ENCODE measurements around the gene TNFSF18. TPM values are rescaled to one million over a fixed set of nuclear protein-coding genes. Genes with fewer than 3 reads are reported as not detected.

The TNFSF18 gene
- polyA plus RNA-seq, 2 of the 4 experiments (the other 2 are of a cell fraction), result not detected

GRCh38 chr1:172997941-172998361 is 52.8 kb downstream of the TNFSF18 start:
- CTCF ChIA-PET, result no interaction called here
- H3K4me3 ChIP-seq, result no peak overlapping the region
- H3K27ac ChIP-seq, result no peak overlapping the region
- no peaks in the 10 kb centered on the region for H3K4me1 ChIP-seq
- H3K9me3 ChIP-seq, result peaks cover 21% of the 10 kb centered on the region; the same call in 1 of the 3 replicates
- WGBS (ENCODE audit: missing lambda C conversion rate), result 21% methylated on average over 2 of the region's 2 CpGs
- ATAC-seq (no peak), DNase-seq (ENCODE audit: low read depth in 1 of 2, low spot score in 1 of 2) (no peak), FAIRE-seq (no peak)
- no peak overlapping the region for H3K4me2 ChIP-seq
- POLR2A ChIA-PET, result no interaction called here
- TF ChIP-seq HMGXB4 (CRISPR knock-in tag; IDR thresholded peaks at IDR 0.05; ENCODE audit: borderline replicate concordance) (no peak), REST (IDR thresholded peaks at IDR 0.05) (no peak), HOXA7 (CRISPR knock-in tag; IDR thresholded peaks at IDR 0.05) (no peak), NPAS2 (CRISPR knock-in tag; IDR thresholded peaks at IDR 0.05; ENCODE audit: borderline replicate concordance) (no peak), GATA3 (IDR thresholded peaks at IDR 0.05; ENCODE audit: borderline replicate concordance) (no peak), FOSL2 (IDR thresholded peaks at IDR 0.05) (no peak), FOSL2 (CRISPR knock-in tag; IDR thresholded peaks at IDR 0.05) (no peak)
- TF ChIP-seq, protein P1, sequence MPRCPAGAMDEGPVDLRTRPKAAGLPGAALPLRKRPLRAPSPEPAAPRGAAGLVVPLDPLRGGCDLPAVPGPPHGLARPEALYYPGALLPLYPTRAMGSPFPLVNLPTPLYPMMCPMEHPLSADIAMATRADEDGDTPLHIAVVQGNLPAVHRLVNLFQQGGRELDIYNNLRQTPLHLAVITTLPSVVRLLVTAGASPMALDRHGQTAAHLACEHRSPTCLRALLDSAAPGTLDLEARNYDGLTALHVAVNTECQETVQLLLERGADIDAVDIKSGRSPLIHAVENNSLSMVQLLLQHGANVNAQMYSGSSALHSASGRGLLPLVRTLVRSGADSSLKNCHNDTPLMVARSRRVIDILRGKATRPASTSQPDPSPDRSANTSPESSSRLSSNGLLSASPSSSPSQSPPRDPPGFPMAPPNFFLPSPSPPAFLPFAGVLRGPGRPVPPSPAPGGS (IDR thresholded peaks at IDR 0.05), result no peak

- FAIRE-seq (peak; percentile 39), DNase-seq (ENCODE audit: low read depth in 1 of 2, low spot score in 1 of 2) (no peak), ATAC-seq (no peak)
- no peak overlapping the region for H3K27ac ChIP-seq
- no peak overlapping the region for H3K4me3 ChIP-seq
- CTCF ChIA-PET, result no interaction called here
- TF ChIP-seq ZC3H11A (IDR thresholded peaks at IDR 0.05), result no peak
- no peak for TF ChIP-seq POLR2A (IDR thresholded peaks at IDR 0.05; ENCODE audit: low read length)
- no peak for TF ChIP-seq TP53 (CRISPR knock-in tag; IDR thresholded peaks at IDR 0.05)
- no peak for TF ChIP-seq SREBF2 (IDR thresholded peaks at IDR 0.05)
- no peak for TF ChIP-seq FOSB (CRISPR knock-in tag; IDR thresholded peaks at IDR 0.05)
- TF ChIP-seq E2F6 (IDR thresholded peaks at IDR 0.05; ENCODE audit: borderline replicate concordance, low read depth), result no peak
- TF ChIP-seq HDAC2 (IDR thresholded peaks at IDR 0.05), result no peak
- no peak for TF ChIP-seq TFCP2L1 (CRISPR knock-in tag; IDR thresholded peaks at IDR 0.05)
- TF ChIP-seq, protein P2, sequence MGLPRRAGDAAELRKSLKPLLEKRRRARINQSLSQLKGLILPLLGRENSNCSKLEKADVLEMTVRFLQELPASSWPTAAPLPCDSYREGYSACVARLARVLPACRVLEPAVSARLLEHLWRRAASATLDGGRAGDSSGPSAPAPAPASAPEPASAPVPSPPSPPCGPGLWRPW (IDR thresholded peaks at IDR 0.05), result no peak
- POLR2A ChIA-PET, result no interaction called here
- H3K9me3 ChIP-seq, result peaks cover 12% of the 10 kb centered on the region; the same call in 1 of the 3 replicates
- H3K4me1 ChIP-seq, result no peaks in the 10 kb centered on the region
- H3K4me2 ChIP-seq, result no peak overlapping the region
- WGBS (ENCODE audit: missing lambda C conversion rate), result 65% methylated on average over 2 of the region's 2 CpGs
Observed at GRCh38 chr1:172993640-172994039, 57.1 kb downstream of the TNFSF18 start.

Measured in A549 (cell line).